Retinal pigment epithelial cell (primary cell): ENCODE measurements around the gene AIFM1.

Experiments
- DNase-seq: peaks from one replicate; pipeline ENCODE4 v3.0.0-alpha.2; 2010; ENCODE audit warnings: low read depth
- H3K4me3 ChIP-seq: 2 replicates; pipeline ENCODE4 v1.5.1; 2011; ENCODE audit warnings: mild to moderate bottlenecking, low read length, control low read depth, moderate library complexity
- CTCF ChIP-seq: conservative IDR thresholded peaks from 2 replicates; pipeline ENCODE4 v1.5.1; 2011; ENCODE audit warnings: low read depth, low read length, control low read depth, inconsistent platforms

The AIFM1 gene

GRCh38 chrX:130162094-130162735 lies 3.4 kb downstream of the AIFM1 start:
- no peak overlapping the region for H3K4me3 ChIP-seq
- TF ChIP-seq CTCF = no peak
- DNase-seq = no peak

- DNase-seq = no peak
- H3K4me3 ChIP-seq = no peak overlapping the region
- no peak for TF ChIP-seq CTCF
Observed at GRCh38 chrX:130159776-130160175, 5.9 kb downstream of the AIFM1 start.

- no peak overlapping the region for H3K4me3 ChIP-seq
- DNase-seq = no peak
- TF ChIP-seq CTCF = no peak
Observed at GRCh38 chrX:130158311-130158710, 7.3 kb downstream of the AIFM1 start.

GRCh38 chrX:130155564-130155963 lies 10.1 kb downstream of the AIFM1 start:
- peak; percentile 62 for DNase-seq
- H3K4me3 ChIP-seq = no peak overlapping the region
- TF ChIP-seq CTCF = no peak

- DNase-seq = no peak
- no peak for TF ChIP-seq CTCF
Observed at GRCh38 chrX:130147631-130148030, 18.0 kb downstream of the AIFM1 start.

GRCh38 chrX:130145123-130145522 lies 20.5 kb downstream of the AIFM1 start:
- DNase-seq = no peak
- H3K4me3 ChIP-seq = no peak overlapping the region
- no peak for TF ChIP-seq CTCF

More at GRCh38 chrX:130147631-130148030, 18.0 kb downstream of the AIFM1 start:
- H3K4me3 ChIP-seq = no peak overlapping the region

GRCh38 chrX:130144509-130144908 lies 21.1 kb downstream of the AIFM1 start:
- DNase-seq = no peak
- H3K4me3 ChIP-seq = no peak overlapping the region
- TF ChIP-seq CTCF = peak; percentile 17
